Effector memory CD4-positive, alpha-beta T cell (primary cell): ENCODE data around the gene SPRED1.

Experiments used
- DNase-seq, 3 donors: peaks; one replicate each; pipeline ENCODE4 v3.0.0-alpha.2; 2020
- H3K27ac ChIP-seq: 2 replicates; pipeline ENCODE4 v1.7.0; 2013; ENCODE audit warnings: mild to moderate bottlenecking, low read length, moderate library complexity; ENCODE audit not compliant: insufficient read depth, poor library complexity, severe bottlenecking
- H3K27me3 ChIP-seq: replicated peaks from 2 replicates; pipeline ENCODE4 v1.7.0; 2013; ENCODE audit warnings: mild to moderate bottlenecking, low read length; ENCODE audit not compliant: insufficient read depth, control insufficient read depth, poor library complexity, severe bottlenecking
- H3K36me3 ChIP-seq: 2 replicates; pipeline ENCODE4 v1.7.0; 2013; ENCODE audit warnings: mild to moderate bottlenecking, low read length, moderate library complexity; ENCODE audit not compliant: control insufficient read depth, insufficient read depth
- H3K4me1 ChIP-seq: 2 replicates; pipeline ENCODE4 v1.7.0; 2013; ENCODE audit warnings: low read length, mild to moderate bottlenecking; ENCODE audit not compliant: control insufficient read depth, insufficient read depth, poor library complexity, severe bottlenecking
- H3K4me3 ChIP-seq: 2 replicates; pipeline ENCODE4 v1.7.0; 2013; ENCODE audit warnings: low read length, low read depth, mild to moderate bottlenecking; ENCODE audit not compliant: insufficient read depth, poor library complexity, severe bottlenecking
- H3K9me3 ChIP-seq: 2 replicates; pipeline ENCODE4 v1.7.0; 2013; ENCODE audit warnings: mild to moderate bottlenecking, low read length, moderate library complexity; ENCODE audit not compliant: control insufficient read depth

SPRED1 gene

GRCh38 chr15:38215707-38216106 lies 36.9 kb upstream of the SPRED1 start:
- Histone ChIP-seq H3K4me3 (no peak overlapping the region), H3K4me1 (no peaks in the 10 kb centered on the region), H3K27ac (no peak overlapping the region), H3K36me3 (no peaks in the 10 kb centered on the region), H3K9me3 (no peaks in the 10 kb centered on the region), H3K27me3 (no peaks in the 10 kb centered on the region)
- no peak for DNase-seq

- Histone ChIP-seq H3K4me1 (no peaks in the 10 kb centered on the region), H3K27ac (no peak overlapping the region), H3K27me3 (no peaks in the 10 kb centered on the region), H3K36me3 (no peaks in the 10 kb centered on the region), H3K9me3 (no peaks in the 10 kb centered on the region), H3K4me3 (no peak overlapping the region)
- no peak for DNase-seq
Measured at GRCh38 chr15:38216763-38217162, 35.9 kb upstream of the SPRED1 start.

- Histone ChIP-seq H3K9me3 (no peaks in the 10 kb centered on the region), H3K27ac (no peak overlapping the region), H3K36me3 (no peaks in the 10 kb centered on the region), H3K27me3 (no peaks in the 10 kb centered on the region), H3K4me1 (no peaks in the 10 kb centered on the region), H3K4me3 (no peak overlapping the region)
- no peak for DNase-seq
Measured at GRCh38 chr15:38217191-38217595, 35.4 kb upstream of the SPRED1 start.

GRCh38 chr15:38217788-38218609 lies 34.6 kb upstream of the SPRED1 start:
- Histone ChIP-seq H3K27me3 (no peaks in the 10 kb centered on the region), H3K36me3 (no peaks in the 10 kb centered on the region), H3K9me3 (no peaks in the 10 kb centered on the region), H3K27ac (no peak overlapping the region), H3K4me3 (no peak overlapping the region), H3K4me1 (no peaks in the 10 kb centered on the region)
- DNase-seq, result no peak

DNA sequence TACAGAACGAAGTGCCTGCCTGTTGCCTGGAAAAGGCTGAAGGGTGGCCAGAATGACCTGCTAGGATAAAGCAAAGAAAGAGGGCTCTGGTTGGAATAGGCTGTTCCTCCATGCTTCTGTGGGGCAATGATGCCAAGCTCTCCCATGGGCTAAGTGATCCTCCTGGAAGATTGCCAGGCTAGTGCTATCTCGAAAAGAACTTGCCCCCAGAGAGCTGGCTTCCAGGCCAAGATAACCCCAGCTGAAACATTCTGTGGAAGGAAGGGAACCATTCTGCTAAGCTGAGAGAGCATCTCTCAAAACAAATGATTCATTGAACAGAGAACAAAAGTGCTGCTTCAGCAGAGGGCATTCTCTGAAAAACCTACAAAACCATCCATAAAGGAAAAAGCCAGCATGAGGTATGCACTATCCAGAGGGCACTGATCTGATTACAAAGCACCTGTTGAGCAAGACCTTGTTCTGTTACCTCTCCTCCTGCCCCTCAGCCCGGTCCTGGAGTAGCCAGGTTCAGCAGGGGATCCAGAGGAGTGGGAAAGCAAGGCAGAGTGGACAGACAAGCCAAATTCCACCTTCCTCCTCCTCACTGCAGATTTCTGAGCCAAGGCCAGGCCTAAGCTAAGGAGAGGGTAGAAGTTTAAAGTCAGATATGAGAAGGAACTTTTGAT lies 31.9 kb upstream of the SPRED1 start:
- Histone ChIP-seq H3K27ac (no peak overlapping the region), H3K4me1 (no peaks in the 10 kb centered on the region), H3K9me3 (no peaks in the 10 kb centered on the region), H3K27me3 (no peaks in the 10 kb centered on the region), H3K4me3 (no peak overlapping the region), H3K36me3 (no peaks in the 10 kb centered on the region)
- no peak for DNase-seq

GRCh38 chr15:38224486-38224885 lies 28.1 kb upstream of the SPRED1 start:
- no peaks in the 10 kb centered on the region for H3K36me3 ChIP-seq
- H3K4me1 ChIP-seq, result no peaks in the 10 kb centered on the region
- no peak overlapping the region for H3K4me3 ChIP-seq
- no peaks in the 10 kb centered on the region for H3K9me3 ChIP-seq
- H3K27me3 ChIP-seq, result no peaks in the 10 kb centered on the region
- H3K27ac ChIP-seq, result no peak overlapping the region
- no peak for DNase-seq

GRCh38 chr15:38225381-38225780 lies 27.3 kb upstream of the SPRED1 start:
- Histone ChIP-seq H3K27me3 (no peaks in the 10 kb centered on the region), H3K9me3 (no peaks in the 10 kb centered on the region), H3K4me3 (no peak overlapping the region), H3K4me1 (no peaks in the 10 kb centered on the region), H3K27ac (no peak overlapping the region), H3K36me3 (no peaks in the 10 kb centered on the region)
- no peak for DNase-seq

- Histone ChIP-seq H3K4me1 (no peaks in the 10 kb centered on the region), H3K27ac (no peak overlapping the region), H3K9me3 (no peaks in the 10 kb centered on the region), H3K4me3 (no peak overlapping the region), H3K36me3 (no peaks in the 10 kb centered on the region), H3K27me3 (no peaks in the 10 kb centered on the region)
- DNase-seq, result no peak
Measured at GRCh38 chr15:38226608-38227266, 25.9 kb upstream of the SPRED1 start.

GRCh38 chr15:38227941-38228340 lies 24.7 kb upstream of the SPRED1 start:
- Histone ChIP-seq H3K36me3 (no peaks in the 10 kb centered on the region), H3K4me1 (no peaks in the 10 kb centered on the region), H3K27me3 (no peaks in the 10 kb centered on the region), H3K9me3 (no peaks in the 10 kb centered on the region), H3K27ac (no peak overlapping the region), H3K4me3 (no peak overlapping the region)
- no peak for DNase-seq

- no peak overlapping the region for H3K4me3 ChIP-seq
- H3K36me3 ChIP-seq, result no peaks in the 10 kb centered on the region
- no peaks in the 10 kb centered on the region for H3K27me3 ChIP-seq
- H3K4me1 ChIP-seq, result no peaks in the 10 kb centered on the region
- no peaks in the 10 kb centered on the region for H3K9me3 ChIP-seq
- DNase-seq, result no peak
- H3K27ac ChIP-seq, result no peak overlapping the region
Measured at GRCh38 chr15:38228618-38229017, 24.0 kb upstream of the SPRED1 start.
